Endothelial cell (in vitro differentiated cells): ENCODE results near the gene CITED1. TPM values are rescaled to one million over a fixed set of nuclear protein-coding genes. Genes with fewer than 3 reads are reported as not detected.

Experiments
- DNase-seq: peaks from one replicate; pipeline ENCODE4 v3.0.0; 2021; ENCODE audit warnings: low spot score
- H3K27ac Mint-ChIP-seq: one replicate; pipeline ENCODE4 v1.8.0; 2021; ENCODE audit warnings: mixed read lengths, inconsistent platforms; ENCODE audit not compliant: unreplicated experiment
- H3K27me3 Mint-ChIP-seq: one replicate; pipeline ENCODE4 v1.8.0; 2021; ENCODE audit warnings: mild to moderate bottlenecking, moderate library complexity, mixed read lengths, inconsistent platforms; ENCODE audit not compliant: unreplicated experiment
- H3K36me3 Mint-ChIP-seq: one replicate; pipeline ENCODE4 v1.8.0; 2021; ENCODE audit warnings: mild to moderate bottlenecking, low read depth, mixed read lengths, inconsistent platforms; ENCODE audit not compliant: unreplicated experiment
- H3K4me1 Mint-ChIP-seq: one replicate; pipeline ENCODE4 v1.8.0; 2021; ENCODE audit warnings: mild to moderate bottlenecking, mixed read lengths, inconsistent platforms; ENCODE audit not compliant: unreplicated experiment
- H3K4me3 Mint-ChIP-seq: one replicate; pipeline ENCODE4 v1.8.0; 2021; ENCODE audit warnings: mild to moderate bottlenecking, mixed read lengths, inconsistent platforms; ENCODE audit not compliant: unreplicated experiment
- H3K9me3 Mint-ChIP-seq: one replicate; pipeline ENCODE4 v1.8.0; 2021; ENCODE audit warnings: mixed read lengths, inconsistent platforms; ENCODE audit not compliant: unreplicated experiment
- CTCF ChIP-seq: fragments of 200-600 bp; sonication (generic); IDR thresholded peaks from one replicate; pipeline ENCODE4 v1.5.0; 2021; ENCODE audit warnings: antibody characterized with exemption; ENCODE audit not compliant: unreplicated experiment
- total RNA-seq: library from RNA; stranded (reverse); fragmentation: NEBNext Ultra II Directional; extraction: Animal tissue kit (Norgen Biotek cat#: 25700); gene quantifications from one replicate; pipeline ENCODE4 v1.2.1, GENCODE V29; 2021; ENCODE audit not compliant: unreplicated experiment

The CITED1 gene
- total RNA-seq, 1 donor from 2014 or later: 3.2 TPM

- Mint-ChIP-seq H3K27me3 (peaks cover 1% of the 10 kb centered on the region), H3K4me1 (peaks cover 2% of the 10 kb centered on the region), H3K4me3 (no peak overlapping the region), H3K27ac (no peak overlapping the region), H3K36me3 (peaks cover 12% of the 10 kb centered on the region), H3K9me3 (no peaks in the 10 kb centered on the region)
- no peak for DNase-seq
- no peak for TF ChIP-seq CTCF
These were observed 36.9 kb downstream of the CITED1 start for GRCh38 chrX:72268597-72269365.

- Mint-ChIP-seq H3K9me3 (no peaks in the 10 kb centered on the region), H3K4me3 (no peak overlapping the region), H3K36me3 (no peaks in the 10 kb centered on the region), H3K27me3 (peaks cover 1% of the 10 kb centered on the region), H3K27ac (no peak overlapping the region), H3K4me1 (no peaks in the 10 kb centered on the region)
- TF ChIP-seq CTCF: no peak
- no peak for DNase-seq
These were observed 40.5 kb downstream of the CITED1 start for GRCh38 chrX:72265263-72265662.

- TF ChIP-seq CTCF: no peak
- Mint-ChIP-seq H3K27ac (no peak overlapping the region), H3K9me3 (no peaks in the 10 kb centered on the region), H3K4me1 (no peaks in the 10 kb centered on the region), H3K36me3 (no peaks in the 10 kb centered on the region), H3K4me3 (no peak overlapping the region), H3K27me3 (peaks cover 1% of the 10 kb centered on the region)
- DNase-seq: no peak
These were observed 43.6 kb downstream of the CITED1 start for GRCh38 chrX:72262077-72262476.

GRCh38 chrX:72260448-72260847, 45.3 kb downstream of the CITED1 start:
- H3K27ac Mint-ChIP-seq: no peak overlapping the region
- no peak overlapping the region for H3K4me3 Mint-ChIP-seq
- H3K9me3 Mint-ChIP-seq: no peaks in the 10 kb centered on the region
- TF ChIP-seq CTCF: no peak
- DNase-seq: no peak
- peaks cover 1% of the 10 kb centered on the region for H3K27me3 Mint-ChIP-seq
- H3K4me1 Mint-ChIP-seq: no peaks in the 10 kb centered on the region
- no peaks in the 10 kb centered on the region for H3K36me3 Mint-ChIP-seq

GRCh38 chrX:72258174-72258573, 47.5 kb downstream of the CITED1 start:
- DNase-seq: no peak
- Mint-ChIP-seq H3K4me1 (no peaks in the 10 kb centered on the region), H3K4me3 (no peak overlapping the region), H3K27me3 (no peaks in the 10 kb centered on the region), H3K9me3 (no peaks in the 10 kb centered on the region), H3K27ac (no peak overlapping the region), H3K36me3 (no peaks in the 10 kb centered on the region)
- no peak for TF ChIP-seq CTCF
